ENCODE data around the gene SUGP2. TPM values are rescaled to one million over a fixed set of nuclear protein-coding genes. Genes with fewer than 3 reads are reported as not detected.
"Not testable (repeated sequence)": the region's sequence is repeated elsewhere in the genome, so short reads cannot be mapped to it uniquely, and the experiment has no call there.

SUGP2 gene
- total and polyA plus RNA-seq, 2 experiments from 2014 or later: 102 to 109 TPM

DNA sequence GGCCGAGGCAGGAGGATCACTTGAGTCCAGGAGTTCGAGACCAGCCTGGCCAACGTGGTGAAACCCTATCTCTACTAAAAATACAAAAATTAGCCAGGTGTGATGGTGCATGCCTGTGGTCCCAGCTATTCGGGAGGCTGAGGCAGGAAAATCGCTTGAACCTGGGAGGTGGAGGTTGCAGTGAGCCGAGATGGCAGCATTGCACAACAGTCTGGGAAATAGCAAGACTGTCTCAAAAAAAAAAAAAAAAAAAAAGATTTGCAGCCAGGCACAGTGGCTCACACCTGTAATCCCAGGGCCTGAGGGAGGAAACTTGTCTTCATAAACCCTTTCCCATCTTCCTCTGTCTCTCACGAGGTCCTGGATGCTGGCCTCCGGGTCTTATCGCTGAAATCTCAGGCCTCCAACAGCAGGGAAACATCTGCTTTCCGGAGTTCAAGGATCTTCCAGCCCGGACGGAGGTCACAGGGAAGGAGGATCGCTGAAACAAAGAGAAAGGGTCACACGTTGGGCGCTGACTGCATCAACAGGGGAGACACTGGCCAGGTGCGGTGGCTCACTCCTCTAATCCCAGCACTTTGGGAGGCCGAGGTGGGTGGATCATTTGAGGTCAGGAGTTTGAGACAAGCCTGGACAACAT is 80.8 kb downstream of the SUGP2 start:
- H2AFZ ChIP-seq; H3K27me3 Mint-ChIP-seq (ENCODE audit: insufficient read depth, low read depth, poor library complexity); H3K9me3 Mint-ChIP-seq; ATAC-seq; H3K4me3 Mint-ChIP-seq; H3F3A ChIP-seq (replicated peaks; ENCODE audit: low read depth); H3K36me3 Mint-ChIP-seq (ENCODE audit: low read depth); DNase-seq (ENCODE audit: low spot score); H3K4me1 Mint-ChIP-seq; H3K36me3 ChIP-seq (ENCODE audit: insufficient read depth); H3K27me3 ChIP-seq (ENCODE audit: insufficient read depth); H3K4me2 ChIP-seq; H3K4me3 ChIP-seq; H3K4me1 ChIP-seq (ENCODE audit: insufficient read depth); H3K9me2 ChIP-seq (ENCODE audit: insufficient read depth); H3K27ac Mint-ChIP-seq; H3K79me2 ChIP-seq (replicated peaks; ENCODE audit: insufficient read depth); H4K20me1 ChIP-seq (replicated peaks; ENCODE audit: insufficient read depth); H3K27ac ChIP-seq (ENCODE audit: low read depth): not testable (repeated sequence)

DNA sequence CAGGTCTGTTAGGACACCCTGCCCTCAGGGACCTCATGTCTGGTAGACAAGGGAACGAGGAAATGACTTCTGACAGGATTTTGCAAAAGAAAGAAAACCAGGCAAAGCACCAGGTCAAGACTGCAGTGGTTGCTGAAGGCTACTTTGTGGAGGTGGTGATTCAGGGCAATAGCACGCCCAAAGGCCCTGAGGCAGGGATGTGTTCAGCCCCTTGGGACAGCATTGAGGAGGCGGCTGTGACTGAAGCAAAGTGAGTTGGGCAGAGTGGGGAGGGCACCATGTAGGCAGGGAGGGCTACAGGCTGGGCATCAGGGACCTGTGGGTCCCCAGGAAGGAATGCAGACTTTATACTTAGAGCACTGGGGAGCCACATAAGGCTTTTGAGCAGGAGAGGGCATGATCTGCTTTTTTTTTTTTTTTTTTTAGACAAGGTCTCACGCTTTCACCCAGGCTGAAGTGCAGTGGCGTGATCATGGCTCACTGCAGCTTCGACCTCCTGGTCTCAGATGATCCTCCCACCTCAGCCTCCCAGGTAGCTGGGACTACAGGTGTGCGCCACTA is 81.5 kb downstream of the SUGP2 start:
- no peak for DNase-seq (ENCODE audit: low spot score)
- H3K9me3 Mint-ChIP-seq: peaks cover 4% of the 10 kb centered on the region; the same call in 1 of the 3 replicates
- Histone ChIP-seq H3K27ac (ENCODE audit: low read depth) (no peak overlapping the region), H2AFZ (no peak overlapping the region), H3K4me2 (no peak overlapping the region), H3K27me3 (ENCODE audit: insufficient read depth) (no peaks in the 10 kb centered on the region), H3K4me1 (ENCODE audit: insufficient read depth) (no peaks in the 10 kb centered on the region), H3K79me2 (replicated peaks; ENCODE audit: insufficient read depth) (no peaks in the 10 kb centered on the region), H3F3A (replicated peaks; ENCODE audit: low read depth) (no peaks in the 10 kb centered on the region), H3K9me2 (ENCODE audit: insufficient read depth) (no peaks in the 10 kb centered on the region), H3K4me3 (no peak overlapping the region), H3K36me3 (ENCODE audit: insufficient read depth) (no peaks in the 10 kb centered on the region), H4K20me1 (replicated peaks; ENCODE audit: insufficient read depth) (no peaks in the 10 kb centered on the region)
- no peaks in the 10 kb centered on the region for H3K4me1 Mint-ChIP-seq
- no peak overlapping the region; the same call in 1 of the 2 replicates for H3K27ac Mint-ChIP-seq
- H3K36me3 Mint-ChIP-seq (ENCODE audit: low read depth): peaks cover 4% of the 10 kb centered on the region; the same call in 2 of the 3 replicates
- H3K27me3 Mint-ChIP-seq (ENCODE audit: insufficient read depth, low read depth, poor library complexity): peaks cover 10% of the 10 kb centered on the region
- no peak for ATAC-seq
- H3K4me3 Mint-ChIP-seq: no peak overlapping the region; the same call in 2 of the 3 replicates
- no peak for TF ChIP-seq CREB1 (CRISPR knock-in tag; IDR thresholded peaks at IDR 0.05; ENCODE audit: low read depth)
- TF ChIP-seq, protein P1, sequence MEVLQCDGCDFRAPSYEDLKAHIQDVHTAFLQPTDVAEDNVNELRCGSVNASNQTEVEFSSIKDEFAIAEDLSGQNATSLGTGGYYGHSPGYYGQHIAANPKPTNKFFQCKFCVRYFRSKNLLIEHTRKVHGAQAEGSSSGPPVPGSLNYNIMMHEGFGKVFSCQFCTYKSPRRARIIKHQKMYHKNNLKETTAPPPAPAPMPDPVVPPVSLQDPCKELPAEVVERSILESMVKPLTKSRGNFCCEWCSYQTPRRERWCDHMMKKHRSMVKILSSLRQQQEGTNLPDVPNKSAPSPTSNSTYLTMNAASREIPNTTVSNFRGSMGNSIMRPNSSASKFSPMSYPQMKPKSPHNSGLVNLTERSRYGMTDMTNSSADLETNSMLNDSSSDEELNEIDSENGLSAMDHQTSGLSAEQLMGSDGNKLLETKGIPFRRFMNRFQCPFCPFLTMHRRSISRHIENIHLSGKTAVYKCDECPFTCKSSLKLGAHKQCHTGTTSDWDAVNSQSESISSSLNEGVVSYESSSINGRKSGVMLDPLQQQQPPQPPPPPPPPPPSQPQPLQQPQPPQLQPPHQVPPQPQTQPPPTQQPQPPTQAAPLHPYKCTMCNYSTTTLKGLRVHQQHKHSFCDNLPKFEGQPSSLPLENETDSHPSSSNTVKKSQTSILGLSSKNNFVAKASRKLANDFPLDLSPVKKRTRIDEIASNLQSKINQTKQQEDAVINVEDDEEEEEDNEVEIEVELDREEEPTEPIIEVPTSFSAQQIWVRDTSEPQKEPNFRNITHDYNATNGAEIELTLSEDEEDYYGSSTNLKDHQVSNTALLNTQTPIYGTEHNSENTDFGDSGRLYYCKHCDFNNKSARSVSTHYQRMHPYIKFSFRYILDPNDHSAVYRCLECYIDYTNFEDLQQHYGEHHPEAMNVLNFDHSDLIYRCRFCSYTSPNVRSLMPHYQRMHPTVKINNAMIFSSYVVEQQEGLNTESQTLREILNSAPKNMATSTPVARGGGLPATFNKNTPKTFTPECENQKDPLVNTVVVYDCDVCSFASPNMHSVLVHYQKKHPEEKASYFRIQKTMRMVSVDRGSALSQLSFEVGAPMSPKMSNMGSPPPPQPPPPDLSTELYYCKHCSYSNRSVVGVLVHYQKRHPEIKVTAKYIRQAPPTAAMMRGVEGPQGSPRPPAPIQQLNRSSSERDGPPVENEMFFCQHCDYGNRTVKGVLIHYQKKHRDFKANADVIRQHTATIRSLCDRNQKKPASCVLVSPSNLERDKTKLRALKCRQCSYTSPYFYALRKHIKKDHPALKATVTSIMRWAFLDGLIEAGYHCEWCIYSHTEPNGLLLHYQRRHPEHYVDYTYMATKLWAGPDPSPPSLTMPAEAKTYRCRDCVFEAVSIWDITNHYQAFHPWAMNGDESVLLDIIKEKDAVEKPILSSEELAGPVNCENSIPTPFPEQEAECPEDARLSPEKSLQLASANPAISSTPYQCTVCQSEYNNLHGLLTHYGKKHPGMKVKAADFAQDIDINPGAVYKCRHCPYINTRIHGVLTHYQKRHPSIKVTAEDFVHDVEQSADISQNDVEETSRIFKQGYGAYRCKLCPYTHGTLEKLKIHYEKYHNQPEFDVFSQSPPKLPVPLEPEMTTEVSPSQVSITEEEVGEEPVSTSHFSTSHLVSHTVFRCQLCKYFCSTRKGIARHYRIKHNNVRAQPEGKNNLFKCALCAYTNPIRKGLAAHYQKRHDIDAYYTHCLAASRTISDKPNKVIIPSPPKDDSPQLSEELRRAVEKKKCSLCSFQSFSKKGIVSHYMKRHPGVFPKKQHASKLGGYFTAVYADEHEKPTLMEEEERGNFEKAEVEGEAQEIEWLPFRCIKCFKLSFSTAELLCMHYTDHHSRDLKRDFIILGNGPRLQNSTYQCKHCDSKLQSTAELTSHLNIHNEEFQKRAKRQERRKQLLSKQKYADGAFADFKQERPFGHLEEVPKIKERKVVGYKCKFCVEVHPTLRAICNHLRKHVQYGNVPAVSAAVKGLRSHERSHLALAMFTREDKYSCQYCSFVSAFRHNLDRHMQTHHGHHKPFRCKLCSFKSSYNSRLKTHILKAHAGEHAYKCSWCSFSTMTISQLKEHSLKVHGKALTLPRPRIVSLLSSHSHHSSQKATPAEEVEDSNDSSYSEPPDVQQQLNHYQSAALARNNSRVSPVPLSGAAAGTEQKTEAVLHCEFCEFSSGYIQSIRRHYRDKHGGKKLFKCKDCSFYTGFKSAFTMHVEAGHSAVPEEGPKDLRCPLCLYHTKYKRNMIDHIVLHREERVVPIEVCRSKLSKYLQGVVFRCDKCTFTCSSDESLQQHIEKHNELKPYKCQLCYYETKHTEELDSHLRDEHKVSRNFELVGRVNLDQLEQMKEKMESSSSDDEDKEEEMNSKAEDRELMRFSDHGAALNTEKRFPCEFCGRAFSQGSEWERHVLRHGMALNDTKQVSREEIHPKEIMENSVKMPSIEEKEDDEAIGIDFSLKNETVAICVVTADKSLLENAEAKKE (CRISPR knock-in tag; IDR thresholded peaks at IDR 0.05): no peak
- TF ChIP-seq ZNF331 (CRISPR knock-in tag; IDR thresholded peaks at IDR 0.05; ENCODE audit: low read depth): no peak
- TF ChIP-seq EZH2 (IDR thresholded peaks at IDR 0.05; ENCODE audit: low read depth, unreplicated experiment): no peak
- TF ChIP-seq ZNF114 (CRISPR knock-in tag; IDR thresholded peaks at IDR 0.05): no peak
- TF ChIP-seq, protein P2, sequence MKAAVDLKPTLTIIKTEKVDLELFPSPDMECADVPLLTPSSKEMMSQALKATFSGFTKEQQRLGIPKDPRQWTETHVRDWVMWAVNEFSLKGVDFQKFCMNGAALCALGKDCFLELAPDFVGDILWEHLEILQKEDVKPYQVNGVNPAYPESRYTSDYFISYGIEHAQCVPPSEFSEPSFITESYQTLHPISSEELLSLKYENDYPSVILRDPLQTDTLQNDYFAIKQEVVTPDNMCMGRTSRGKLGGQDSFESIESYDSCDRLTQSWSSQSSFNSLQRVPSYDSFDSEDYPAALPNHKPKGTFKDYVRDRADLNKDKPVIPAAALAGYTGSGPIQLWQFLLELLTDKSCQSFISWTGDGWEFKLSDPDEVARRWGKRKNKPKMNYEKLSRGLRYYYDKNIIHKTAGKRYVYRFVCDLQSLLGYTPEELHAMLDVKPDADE (IDR thresholded peaks at IDR 0.05): no peak
- TF ChIP-seq NANOG (IDR thresholded peaks at IDR 0.05; ENCODE audit: borderline replicate concordance): no peak
- TF ChIP-seq POLR2AphosphoS5 (IDR thresholded peaks at IDR 0.05; ENCODE audit: low read depth): no peak
- TF ChIP-seq EZH2phosphoT487 (IDR thresholded peaks at IDR 0.05; ENCODE audit: unreplicated experiment): no peak
- TF ChIP-seq STAT1 (IDR thresholded peaks at IDR 0.05; ENCODE audit: unreplicated experiment): no peak
- TF ChIP-seq, protein P3, sequence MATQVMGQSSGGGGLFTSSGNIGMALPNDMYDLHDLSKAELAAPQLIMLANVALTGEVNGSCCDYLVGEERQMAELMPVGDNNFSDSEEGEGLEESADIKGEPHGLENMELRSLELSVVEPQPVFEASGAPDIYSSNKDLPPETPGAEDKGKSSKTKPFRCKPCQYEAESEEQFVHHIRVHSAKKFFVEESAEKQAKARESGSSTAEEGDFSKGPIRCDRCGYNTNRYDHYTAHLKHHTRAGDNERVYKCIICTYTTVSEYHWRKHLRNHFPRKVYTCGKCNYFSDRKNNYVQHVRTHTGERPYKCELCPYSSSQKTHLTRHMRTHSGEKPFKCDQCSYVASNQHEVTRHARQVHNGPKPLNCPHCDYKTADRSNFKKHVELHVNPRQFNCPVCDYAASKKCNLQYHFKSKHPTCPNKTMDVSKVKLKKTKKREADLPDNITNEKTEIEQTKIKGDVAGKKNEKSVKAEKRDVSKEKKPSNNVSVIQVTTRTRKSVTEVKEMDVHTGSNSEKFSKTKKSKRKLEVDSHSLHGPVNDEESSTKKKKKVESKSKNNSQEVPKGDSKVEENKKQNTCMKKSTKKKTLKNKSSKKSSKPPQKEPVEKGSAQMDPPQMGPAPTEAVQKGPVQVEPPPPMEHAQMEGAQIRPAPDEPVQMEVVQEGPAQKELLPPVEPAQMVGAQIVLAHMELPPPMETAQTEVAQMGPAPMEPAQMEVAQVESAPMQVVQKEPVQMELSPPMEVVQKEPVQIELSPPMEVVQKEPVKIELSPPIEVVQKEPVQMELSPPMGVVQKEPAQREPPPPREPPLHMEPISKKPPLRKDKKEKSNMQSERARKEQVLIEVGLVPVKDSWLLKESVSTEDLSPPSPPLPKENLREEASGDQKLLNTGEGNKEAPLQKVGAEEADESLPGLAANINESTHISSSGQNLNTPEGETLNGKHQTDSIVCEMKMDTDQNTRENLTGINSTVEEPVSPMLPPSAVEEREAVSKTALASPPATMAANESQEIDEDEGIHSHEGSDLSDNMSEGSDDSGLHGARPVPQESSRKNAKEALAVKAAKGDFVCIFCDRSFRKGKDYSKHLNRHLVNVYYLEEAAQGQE (IDR thresholded peaks at IDR 0.05; ENCODE audit: unreplicated experiment): no peak

Measured in GM23338 (cell line).